AG04450 (cell line): ENCODE data around the gene DRAP1. TPM values are rescaled to one million over a fixed set of nuclear protein-coding genes. Genes with fewer than 3 reads are reported as not detected.
A peak's percentile ranks its signal among the peaks of the same experiment; 100 is the strongest.

Experiments
- CTCF ChIA-PET: fragments of 300-600, 350-600 bp; formaldehyde crosslinking; extraction: SDS; loops from one replicate; lab custom pipeline; 2022; ENCODE audit warnings: antibody characterized with exemption, inconsistent platforms; lab: Charles Lee
- POLR2A ChIA-PET: fragments of 350-600 bp; formaldehyde crosslinking; extraction: SDS; loops from one replicate; lab custom pipeline; 2021; ENCODE audit warnings: antibody characterized with exemption, inconsistent platforms; lab: Yijun Ruan, JAX
- DNase-seq: peaks from one replicate; pipeline ENCODE4 v3.0.0-alpha.2; 2011; ENCODE audit warnings: low read depth, low spot score
- H3K27ac ChIP-seq: one replicate; pipeline ENCODE4 v1.5.1; 2012; ENCODE audit warnings: low read depth, low read length, control low read depth
- H3K27me3 ChIP-seq: one replicate; pipeline ENCODE4 v1.6.0; 2012; ENCODE audit warnings: low read length; ENCODE audit not compliant: control insufficient read depth, insufficient read depth
- H3K4me3 ChIP-seq: 2 replicates; pipeline ENCODE4 v1.5.1; 2011; ENCODE audit warnings: mild to moderate bottlenecking, low read depth, low read length, control low read depth
- H3K9me3 ChIP-seq: 2 replicates; pipeline ENCODE4 v1.5.1; 2012; ENCODE audit warnings: low read length; ENCODE audit not compliant: control insufficient read depth, insufficient read depth
- polyA plus RNA-seq: library from polyadenylated mRNA; depleted of rRNA; stranded (reverse); fragments of >200 nt; gene quantifications from 2 replicates; pipeline ENCODE4 v1.2.3, GENCODE V29; 2011
- TF ChIP-seq, protein P1 (sequence below): IDR thresholded peaks from 2 replicates; pipeline ENCODE4 v1.5.1; 2011; ENCODE audit warnings: low read depth, low read length, control low read depth, inconsistent platforms

Gene DRAP1
- polyA plus RNA-seq, 1 experiment = 130 TPM

DNA sequence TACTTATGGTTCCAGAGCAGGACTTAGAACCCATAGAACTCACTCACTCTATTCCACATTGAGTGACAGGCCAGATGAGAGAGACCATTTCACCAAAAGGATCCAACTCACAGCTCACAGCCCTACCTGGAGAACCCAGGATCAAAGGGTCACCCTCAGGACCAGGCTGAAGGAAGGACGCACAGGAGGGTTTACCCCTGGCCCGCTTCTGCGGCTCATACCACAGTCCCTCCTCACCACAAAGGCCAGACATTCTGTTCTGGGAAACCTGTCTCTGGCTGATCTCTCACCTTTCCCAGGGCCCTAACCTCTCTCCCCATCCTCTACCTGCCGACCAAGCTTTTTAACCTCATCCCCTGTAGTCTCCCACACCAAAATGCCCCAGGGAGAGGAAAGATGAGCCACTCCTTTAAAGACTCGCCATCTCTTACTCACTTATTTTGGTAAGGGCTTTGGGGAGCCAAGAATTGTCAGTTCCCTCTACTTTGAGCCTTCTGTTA is 23.7 kb upstream of the DRAP1 start:
- Histone ChIP-seq H3K27me3 (no peaks in the 10 kb centered on the region), H3K27ac (peak overlapping the region; percentile 68), H3K4me3 (no peak overlapping the region), H3K9me3 (no peaks in the 10 kb centered on the region; the same call in 1 of the 2 replicates)
- CTCF ChIA-PET = interaction anchor here (0.7 to 5.1 kb wide), 2 partner anchors 10 to 127 kb away, joined by 7 to 33 read pairs; no protein-coding TSS in a partner anchor
- TF ChIP-seq, protein P1, sequence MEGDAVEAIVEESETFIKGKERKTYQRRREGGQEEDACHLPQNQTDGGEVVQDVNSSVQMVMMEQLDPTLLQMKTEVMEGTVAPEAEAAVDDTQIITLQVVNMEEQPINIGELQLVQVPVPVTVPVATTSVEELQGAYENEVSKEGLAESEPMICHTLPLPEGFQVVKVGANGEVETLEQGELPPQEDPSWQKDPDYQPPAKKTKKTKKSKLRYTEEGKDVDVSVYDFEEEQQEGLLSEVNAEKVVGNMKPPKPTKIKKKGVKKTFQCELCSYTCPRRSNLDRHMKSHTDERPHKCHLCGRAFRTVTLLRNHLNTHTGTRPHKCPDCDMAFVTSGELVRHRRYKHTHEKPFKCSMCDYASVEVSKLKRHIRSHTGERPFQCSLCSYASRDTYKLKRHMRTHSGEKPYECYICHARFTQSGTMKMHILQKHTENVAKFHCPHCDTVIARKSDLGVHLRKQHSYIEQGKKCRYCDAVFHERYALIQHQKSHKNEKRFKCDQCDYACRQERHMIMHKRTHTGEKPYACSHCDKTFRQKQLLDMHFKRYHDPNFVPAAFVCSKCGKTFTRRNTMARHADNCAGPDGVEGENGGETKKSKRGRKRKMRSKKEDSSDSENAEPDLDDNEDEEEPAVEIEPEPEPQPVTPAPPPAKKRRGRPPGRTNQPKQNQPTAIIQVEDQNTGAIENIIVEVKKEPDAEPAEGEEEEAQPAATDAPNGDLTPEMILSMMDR = no peak
- no peak for DNase-seq
- POLR2A ChIA-PET = interaction anchor here (1.6 kb wide), 1 partner anchor 20 kb away, joined by 6 read pairs; no protein-coding TSS in a partner anchor

- peak overlapping the region; percentile 68 for H3K27ac ChIP-seq
- no peaks in the 10 kb centered on the region; the same call in 1 of the 2 replicates for H3K9me3 ChIP-seq
- no peak for DNase-seq
- CTCF ChIA-PET = interaction anchor here (0.5 to 5.1 kb wide), 3 partner anchors 7 to 160 kb away, joined by 4 to 34 read pairs (median 33); partner anchors contain the start of genes CCDC85B and FIBP
- POLR2A ChIA-PET = interaction anchor here (1.0 to 1.6 kb wide), 3 partner anchors 20 to 37 kb away, joined by 4 to 6 read pairs (median 4); partner anchors contain the start of gene C11orf68
- TF ChIP-seq, protein P1 = no peak
- H3K4me3 ChIP-seq = peak overlapping the region; percentile 96
- no peaks in the 10 kb centered on the region for H3K27me3 ChIP-seq
Measured at GRCh38 chr11:65896034-65896999, 22.9 kb upstream of the DRAP1 start.

GRCh38 chr11:65897020-65897471 is 22.2 kb upstream of the DRAP1 start:
- POLR2A ChIA-PET = interaction anchor here (0.7 to 6.7 kb wide), 5 partner anchors 7 to 50 kb away, joined by 4 to 153 read pairs (median 6); partner anchors contain the start of genes C11orf68, CCDC85B and FIBP
- no peaks in the 10 kb centered on the region; the same call in 1 of the 2 replicates for H3K9me3 ChIP-seq
- H3K4me3 ChIP-seq = peak overlapping the region; percentile 96
- CTCF ChIA-PET = interaction anchor here (0.5 to 5.1 kb wide), 3 partner anchors 8 to 159 kb away, joined by 4 to 34 read pairs (median 33); partner anchors contain the start of genes CCDC85B and FIBP
- peak overlapping the region; percentile 68 for H3K27ac ChIP-seq
- no peak for DNase-seq
- TF ChIP-seq, protein P1 = no peak
- H3K27me3 ChIP-seq = no peaks in the 10 kb centered on the region

- POLR2A ChIA-PET = interaction anchor here (0.6 to 6.7 kb wide), 8 partner anchors 9 to 284 kb away, joined by 3 to 153 read pairs (median 6); partner anchors contain the start of genes CCDC85B and FIBP
Measured at GRCh38 chr11:65898656-65899355, 20.4 kb upstream of the DRAP1 start.

More at GRCh38 chr11:65898656-65899355, 20.4 kb upstream of the DRAP1 start:
- Histone ChIP-seq H3K4me3 (peak overlapping the region; percentile 96), H3K27ac (peak overlapping the region; percentile 97), H3K27me3 (no peaks in the 10 kb centered on the region), H3K9me3 (no peaks in the 10 kb centered on the region; the same call in 1 of the 2 replicates)
- no peak for DNase-seq
- TF ChIP-seq, protein P1 = no peak
- CTCF ChIA-PET = interaction anchor here (1.0 to 5.1 kb wide), 7 partner anchors 10 to 124 kb away, joined by 3 to 34 read pairs (median 4); partner anchors contain the start of genes CCDC85B and FIBP
